KMS-11 (cell line): Measurements from ENCODE around the gene CAMKMT.

Experiments used
- H2AFZ ChIP-seq: fragments of 200-600 bp; sonication (generic); 2 replicates; pipeline ENCODE4 v1.6.1; 2016; ENCODE audit warnings: antibody characterized with exemption, mixed run types, low read depth
- H3K27ac ChIP-seq: fragments of 200-600 bp; sonication (generic); 2 replicates; pipeline ENCODE4 v1.6.1; 2016; ENCODE audit warnings: mild to moderate bottlenecking, mixed run types
- H3K27me3 ChIP-seq: fragments of 200-600 bp; sonication (generic); 2 replicates; pipeline ENCODE4 v1.6.1; 2017; ENCODE audit warnings: mild to moderate bottlenecking, low read depth, mixed run types, moderate library complexity; ENCODE audit not compliant: insufficient read depth
- H3K36me3 ChIP-seq: fragments of 200-600 bp; sonication (generic); 2 replicates; pipeline ENCODE4 v1.6.1; 2017; ENCODE audit warnings: mild to moderate bottlenecking, mixed run types; ENCODE audit not compliant: insufficient read depth
- H3K4me1 ChIP-seq: fragments of 200-600 bp; sonication (generic); 2 replicates; pipeline ENCODE4 v1.6.1; 2016; ENCODE audit warnings: mild to moderate bottlenecking, low read depth, mixed run types; ENCODE audit not compliant: poor library complexity, severe bottlenecking
- H3K4me2 ChIP-seq: fragments of 200-600 bp; sonication (generic); 2 replicates; pipeline ENCODE4 v1.7.0; 2016; ENCODE audit warnings: mild to moderate bottlenecking, mixed run types
- H3K4me3 ChIP-seq: fragments of 200-600 bp; sonication (generic); IDR thresholded peaks from 2 replicates; pipeline ENCODE4 v1.6.1; 2017; ENCODE audit warnings: low read depth, low read length, mixed read lengths; ENCODE audit not compliant: insufficient read depth
- H3K79me2 ChIP-seq: fragments of 200-600 bp; sonication (generic); 2 replicates; pipeline ENCODE4 v1.6.1; 2016; ENCODE audit warnings: low read depth, mixed run types; ENCODE audit not compliant: insufficient read depth
- H3K9ac ChIP-seq: fragments of 200-600 bp; sonication (generic); 2 replicates; pipeline ENCODE4 v1.6.1; 2016; ENCODE audit warnings: mild to moderate bottlenecking, mixed run types
- H4K20me1 ChIP-seq: fragments of 200-600 bp; sonication (generic); 2 replicates; pipeline ENCODE4 v1.6.1; 2016; ENCODE audit warnings: mild to moderate bottlenecking, mixed run types; ENCODE audit not compliant: insufficient read depth
- TF ChIP-seq, protein P1 (sequence below): fragments of 200-600 bp; sonication (generic); conservative IDR thresholded peaks from 2 replicates; pipeline ENCODE4 v1.6.1; 2017; ENCODE audit warnings: low read depth, mild to moderate bottlenecking, antibody characterized with exemption, low read length, moderate library complexity, mixed read lengths

Gene CAMKMT

DNA sequence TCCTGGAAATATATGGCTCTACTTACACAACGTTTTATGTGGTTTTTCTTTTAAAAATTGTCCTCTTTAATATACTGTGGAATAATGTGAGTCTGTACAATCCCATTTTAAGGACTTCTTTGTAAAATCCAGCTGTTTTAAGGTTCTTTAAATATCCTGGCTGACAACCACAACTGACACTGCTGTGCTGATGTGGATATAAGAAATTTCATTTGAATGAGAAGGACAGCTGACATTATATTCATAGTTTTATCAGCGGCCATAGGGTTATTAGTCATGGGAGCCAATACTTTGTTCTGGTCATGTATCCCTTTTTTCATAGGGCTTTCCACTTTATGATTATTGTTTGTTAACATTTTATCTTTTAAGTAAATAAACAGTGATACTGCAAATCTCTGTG lies 169.5 kb downstream of the CAMKMT start:
- Histone ChIP-seq H3K36me3 (no peaks in the 10 kb centered on the region), H3K9ac (no peak overlapping the region), H3K4me1 (no peaks in the 10 kb centered on the region), H2AFZ (no peak overlapping the region), H4K20me1 (no peaks in the 10 kb centered on the region), H3K4me2 (no peak overlapping the region), H3K4me3 (no peak overlapping the region), H3K79me2 (no peaks in the 10 kb centered on the region), H3K27me3 (no peaks in the 10 kb centered on the region), H3K27ac (no peak overlapping the region)
- TF ChIP-seq, protein P1, sequence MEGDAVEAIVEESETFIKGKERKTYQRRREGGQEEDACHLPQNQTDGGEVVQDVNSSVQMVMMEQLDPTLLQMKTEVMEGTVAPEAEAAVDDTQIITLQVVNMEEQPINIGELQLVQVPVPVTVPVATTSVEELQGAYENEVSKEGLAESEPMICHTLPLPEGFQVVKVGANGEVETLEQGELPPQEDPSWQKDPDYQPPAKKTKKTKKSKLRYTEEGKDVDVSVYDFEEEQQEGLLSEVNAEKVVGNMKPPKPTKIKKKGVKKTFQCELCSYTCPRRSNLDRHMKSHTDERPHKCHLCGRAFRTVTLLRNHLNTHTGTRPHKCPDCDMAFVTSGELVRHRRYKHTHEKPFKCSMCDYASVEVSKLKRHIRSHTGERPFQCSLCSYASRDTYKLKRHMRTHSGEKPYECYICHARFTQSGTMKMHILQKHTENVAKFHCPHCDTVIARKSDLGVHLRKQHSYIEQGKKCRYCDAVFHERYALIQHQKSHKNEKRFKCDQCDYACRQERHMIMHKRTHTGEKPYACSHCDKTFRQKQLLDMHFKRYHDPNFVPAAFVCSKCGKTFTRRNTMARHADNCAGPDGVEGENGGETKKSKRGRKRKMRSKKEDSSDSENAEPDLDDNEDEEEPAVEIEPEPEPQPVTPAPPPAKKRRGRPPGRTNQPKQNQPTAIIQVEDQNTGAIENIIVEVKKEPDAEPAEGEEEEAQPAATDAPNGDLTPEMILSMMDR = no peak

DNA sequence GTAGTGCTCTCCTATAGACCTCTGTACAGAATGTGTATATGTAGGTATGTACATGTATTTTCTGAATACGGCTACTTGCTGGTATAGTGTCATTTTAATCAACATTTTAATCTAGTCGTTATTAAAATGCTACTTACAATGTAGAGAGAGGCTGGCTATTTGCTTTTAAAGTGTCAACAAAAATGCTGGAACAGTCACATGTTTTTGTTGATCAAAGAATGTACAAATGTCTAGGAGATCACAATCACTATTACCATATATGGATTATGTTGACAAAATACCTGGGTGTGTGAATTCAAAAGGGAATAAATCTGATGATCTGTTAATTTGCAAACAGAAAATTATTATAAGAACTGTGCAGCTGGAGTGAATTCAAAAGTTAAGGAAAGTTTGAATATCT lies 170.3 kb downstream of the CAMKMT start:
- Histone ChIP-seq H3K36me3 (no peaks in the 10 kb centered on the region), H3K27me3 (no peaks in the 10 kb centered on the region), H3K4me1 (no peaks in the 10 kb centered on the region), H3K27ac (no peak overlapping the region), H3K4me2 (no peak overlapping the region), H3K79me2 (no peaks in the 10 kb centered on the region), H2AFZ (no peak overlapping the region), H3K4me3 (no peak overlapping the region), H3K9ac (no peak overlapping the region), H4K20me1 (no peaks in the 10 kb centered on the region)
- TF ChIP-seq, protein P1 = no peak

DNA sequence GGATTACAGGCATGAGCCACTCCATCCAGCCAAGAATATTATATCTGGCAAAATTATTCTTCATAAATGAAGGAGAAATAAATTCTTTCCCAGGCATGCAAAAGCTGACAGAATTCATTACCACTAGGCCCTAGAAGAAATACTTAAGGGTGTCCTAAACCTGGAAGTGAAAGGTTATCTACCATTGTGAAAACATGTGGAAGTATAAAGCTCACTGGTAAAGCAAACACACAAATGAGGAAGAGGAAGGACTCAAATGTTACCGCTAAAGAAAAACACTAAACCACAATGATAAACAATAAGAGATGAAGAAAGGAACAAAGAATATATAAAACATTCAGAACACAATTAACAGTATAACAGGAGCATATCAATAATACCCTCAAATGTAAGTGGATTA lies 171.8 kb downstream of the CAMKMT start:
- H3K4me1 ChIP-seq = no peaks in the 10 kb centered on the region

DNA sequence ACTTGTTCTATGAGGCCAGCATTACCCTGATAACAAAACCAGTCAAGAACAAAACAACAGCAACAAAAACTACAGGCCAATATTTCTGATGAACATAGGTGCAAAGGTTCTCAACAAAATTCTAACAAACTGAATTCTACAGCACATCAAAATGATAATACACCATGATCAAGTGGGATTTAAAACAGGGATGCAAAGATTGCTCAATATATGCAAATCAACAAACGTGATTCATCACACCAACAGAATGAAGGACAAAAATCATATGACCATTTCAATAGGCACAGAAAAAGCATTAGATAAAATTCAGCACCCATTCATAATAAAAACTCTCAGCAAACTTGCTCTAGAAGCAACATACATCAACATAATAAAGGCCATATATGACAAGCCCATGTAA lies 173.6 kb downstream of the CAMKMT start:
- Histone ChIP-seq H2AFZ (no peak overlapping the region), H3K27me3 (no peaks in the 10 kb centered on the region), H3K36me3 (no peaks in the 10 kb centered on the region), H3K4me1 (no peaks in the 10 kb centered on the region), H3K4me3 (no peak overlapping the region), H3K79me2 (no peaks in the 10 kb centered on the region), H3K9ac (no peak overlapping the region), H4K20me1 (no peaks in the 10 kb centered on the region), H3K4me2 (no peak overlapping the region), H3K27ac (no peak overlapping the region)
- TF ChIP-seq, protein P1 = no peak

More for the DNA sequence above, 171.8 kb downstream of the CAMKMT start:
- Histone ChIP-seq H3K27ac (no peak overlapping the region), H3K9ac (no peak overlapping the region), H3K36me3 (no peaks in the 10 kb centered on the region), H3K4me3 (no peak overlapping the region), H3K4me2 (no peak overlapping the region), H3K27me3 (no peaks in the 10 kb centered on the region), H4K20me1 (no peaks in the 10 kb centered on the region), H2AFZ (no peak overlapping the region), H3K79me2 (no peaks in the 10 kb centered on the region)
- TF ChIP-seq, protein P1 = no peak
